ENCODE results near the gene OR6C2. TPM values are rescaled to one million over a fixed set of nuclear protein-coding genes. Genes with fewer than 3 reads are reported as not detected.

The OR6C2 gene
- total and polyA plus RNA-seq, 9 of the 15 experiments (the other 6 are each of a cell fraction or from before 2014, with no cell fraction given) = not detected

GRCh38 chr12:55499810-55500252, 56.0 kb downstream of the OR6C2 start (continued):
- no peak for TF ChIP-seq ARID4B (CRISPR knock-in tag; IDR thresholded peaks at IDR 0.05)
- TF ChIP-seq MAX (CRISPR knock-in tag; IDR thresholded peaks at IDR 0.05) = no peak
- peak; percentile 39 for TF ChIP-seq CBFA2T2 (conservative IDR thresholded peaks at IDR 0.05)
- TF ChIP-seq ZNF174 (CRISPR knock-in tag; IDR thresholded peaks at IDR 0.05) = no peak
- no peak for TF ChIP-seq DMBX1 (CRISPR knock-in tag; IDR thresholded peaks at IDR 0.05; ENCODE audit: borderline replicate concordance)
- no peak for TF ChIP-seq RAD21 (CRISPR knock-in tag; conservative IDR thresholded peaks at IDR 0.05 in 1 of 2, IDR thresholded peaks at IDR 0.05 in 1 of 2)

GRCh38 chr12:55501601-55502000, 57.7 kb downstream of the OR6C2 start:
- Histone ChIP-seq H3K9ac (ENCODE audit: insufficient read depth in 1 of 2, low read depth in 2 of 2, low read length in 2 of 2) (no peak overlapping the region), H3K79me2 (ENCODE audit: control insufficient read depth, insufficient read depth, low read length) (no peaks in the 10 kb centered on the region), H3K9me1 (ENCODE audit: control insufficient read depth, insufficient read depth, low read length) (no peaks in the 10 kb centered on the region), H3K9me3 (replicated peaks; ENCODE audit: control insufficient read depth, insufficient read depth, low read depth, low read length) (no peaks in the 10 kb centered on the region), H3K4me3 (no peak overlapping the region), H3K36me3 (ENCODE audit: control insufficient read depth, insufficient read depth, low read length) (no peaks in the 10 kb centered on the region), H4K20me1 (replicated peaks; ENCODE audit: control insufficient read depth, insufficient read depth, low read length) (no peaks in the 10 kb centered on the region), H3K4me1 (replicated peaks in 1 of 2; ENCODE audit: control insufficient read depth in 2 of 2, insufficient read depth in 2 of 2, low read length in 2 of 2) (peaks cover 0 to 13% of the 10 kb centered on the region in 2 experiments; a peak in 1 of 5 replicates), H3K27me3 (ENCODE audit: control insufficient read depth in 2 of 2, insufficient read depth in 2 of 2, low read length in 2 of 2) (no peaks in the 10 kb centered on the region), H3K27ac (ENCODE audit: extremely low read depth, low read depth, low read length) (no peak overlapping the region), H3K4me2 (ENCODE audit: insufficient read depth, low read length) (no peak overlapping the region), H2AFZ (ENCODE audit: low read depth, low read length) (no peak overlapping the region)
- 0% methylated on average over 2 of the region's 2 CpGs for WGBS (ENCODE audit: insufficient coverage, low coverage, missing lambda C conversion rate)
- no TSS peak for BruUV-seq (replicated peaks)
- intact Hi-C loops (cut with micrococcal nuclease) = no loop called here
- ChIA-PET CTCF (ENCODE audit: low intra/inter-chr PET ratio) (no interaction called here), POLR2A (no interaction called here)
- no peak for TF ChIP-seq SUPT5H (IDR thresholded peaks at IDR 0.05)
- DNase-seq (ENCODE audit: extremely low read depth in 1 of 4, low spot score in 3 of 4) (no peak), ATAC-seq (no peak), FAIRE-seq (no peak)
- in situ Hi-C loops (cut with MboI) = no loop called here

Other genes with a start within 250 kb of the OR6C2 start
Only the 7 nearest of the 13 such genes appear.
- gene OR6C3, start 113.3 kb upstream of the OR6C2 start, total RNA-seq (2014; rRNA removed) = not detected in 2 replicates
- not detected in 2 replicates for gene OR6C3, start 113.3 kb upstream of the OR6C2 start, total RNA-seq (2014; rRNA removed; fragmentation: Illumina TruSeq; extraction: Trizol)
- not detected in 2 replicates for gene OR6C3, start 113.3 kb upstream of the OR6C2 start, total RNA-seq (2015; rRNA removed; fragmentation: Illumina TruSeq; extraction: Trizol)
- not detected in 2 replicates for gene OR6C3, start 113.3 kb upstream of the OR6C2 start, total RNA-seq (2021)
- not detected in 2 replicates for gene OR6C3, start 113.3 kb upstream of the OR6C2 start, polyA plus RNA-seq (2011; rRNA removed)
- not detected in 2 replicates for gene OR6C3, start 113.3 kb upstream of the OR6C2 start, polyA plus RNA-seq (2014; fragmentation: Illumina TruSeq; extraction: Trizol)
- gene OR6C3, start 113.3 kb upstream of the OR6C2 start, polyA plus RNA-seq (2014; fragmentation: Nextera tagmentation; extraction: Ambion mirVana) = not detected
- not detected in 2 replicates for gene OR6C3, start 113.3 kb upstream of the OR6C2 start, polyA plus RNA-seq (2014; rRNA removed)
- gene OR6C75, start 81.1 kb upstream of the OR6C2 start, total RNA-seq (2014; rRNA removed) = not detected in 2 replicates
- not detected in 2 replicates for gene OR6C75, start 81.1 kb upstream of the OR6C2 start, total RNA-seq (2014; rRNA removed; fragmentation: Illumina TruSeq; extraction: Trizol)
- gene OR6C75, start 81.1 kb upstream of the OR6C2 start, total RNA-seq (2015; rRNA removed; fragmentation: Illumina TruSeq; extraction: Trizol) = not detected in 2 replicates
- gene OR6C75, start 81.1 kb upstream of the OR6C2 start, total RNA-seq (2021) = not detected in 2 replicates
- gene OR6C75, start 81.1 kb upstream of the OR6C2 start, polyA plus RNA-seq (2011; rRNA removed) = not detected in 2 replicates
- gene OR6C75, start 81.1 kb upstream of the OR6C2 start, polyA plus RNA-seq (2014; fragmentation: Illumina TruSeq; extraction: Trizol) = not detected in 2 replicates
- not detected for gene OR6C75, start 81.1 kb upstream of the OR6C2 start, polyA plus RNA-seq (2014; fragmentation: Nextera tagmentation; extraction: Ambion mirVana)
- not detected in 2 replicates for gene OR6C75, start 81.1 kb upstream of the OR6C2 start, polyA plus RNA-seq (2014; rRNA removed)
- not detected in 2 replicates for gene OR6C65, start 43.5 kb upstream of the OR6C2 start, total RNA-seq (2014; rRNA removed)
- not detected in 2 replicates for gene OR6C65, start 43.5 kb upstream of the OR6C2 start, total RNA-seq (2014; rRNA removed; fragmentation: Illumina TruSeq; extraction: Trizol)
- gene OR6C65, start 43.5 kb upstream of the OR6C2 start, total RNA-seq (2015; rRNA removed; fragmentation: Illumina TruSeq; extraction: Trizol) = not detected in 2 replicates
- gene OR6C65, start 43.5 kb upstream of the OR6C2 start, total RNA-seq (2021) = not detected in 2 replicates
- gene OR6C65, start 43.5 kb upstream of the OR6C2 start, polyA plus RNA-seq (2011; rRNA removed) = not detected in 2 replicates
- not detected in 2 replicates for gene OR6C65, start 43.5 kb upstream of the OR6C2 start, polyA plus RNA-seq (2014; fragmentation: Illumina TruSeq; extraction: Trizol)
- gene OR6C65, start 43.5 kb upstream of the OR6C2 start, polyA plus RNA-seq (2014; fragmentation: Nextera tagmentation; extraction: Ambion mirVana) = not detected
- gene OR6C65, start 43.5 kb upstream of the OR6C2 start, polyA plus RNA-seq (2014; rRNA removed) = not detected in 2 replicates
- not detected in 2 replicates for gene OR6C76, start 17.8 kb upstream of the OR6C2 start, total RNA-seq (2014; rRNA removed)
- not detected in 2 replicates for gene OR6C76, start 17.8 kb upstream of the OR6C2 start, total RNA-seq (2014; rRNA removed; fragmentation: Illumina TruSeq; extraction: Trizol)
- not detected in 2 replicates for gene OR6C76, start 17.8 kb upstream of the OR6C2 start, total RNA-seq (2015; rRNA removed; fragmentation: Illumina TruSeq; extraction: Trizol)
- gene OR6C76, start 17.8 kb upstream of the OR6C2 start, total RNA-seq (2021) = not detected in 2 replicates
- not detected in 2 replicates for gene OR6C76, start 17.8 kb upstream of the OR6C2 start, polyA plus RNA-seq (2011; rRNA removed)
- gene OR6C76, start 17.8 kb upstream of the OR6C2 start, polyA plus RNA-seq (2014; fragmentation: Illumina TruSeq; extraction: Trizol) = not detected in 2 replicates
- gene OR6C76, start 17.8 kb upstream of the OR6C2 start, polyA plus RNA-seq (2014; fragmentation: Nextera tagmentation; extraction: Ambion mirVana) = not detected
- gene OR6C76, start 17.8 kb upstream of the OR6C2 start, polyA plus RNA-seq (2014; rRNA removed) = not detected in 2 replicates
- not detected in 2 replicates for gene OR6C70, start 26.1 kb downstream of the OR6C2 start, total RNA-seq (2014; rRNA removed)
- gene OR6C70, start 26.1 kb downstream of the OR6C2 start, total RNA-seq (2014; rRNA removed; fragmentation: Illumina TruSeq; extraction: Trizol) = not detected in 2 replicates
- not detected in 2 replicates for gene OR6C70, start 26.1 kb downstream of the OR6C2 start, total RNA-seq (2015; rRNA removed; fragmentation: Illumina TruSeq; extraction: Trizol)
- not detected in 2 replicates for gene OR6C70, start 26.1 kb downstream of the OR6C2 start, total RNA-seq (2021)
- not detected in 2 replicates for gene OR6C70, start 26.1 kb downstream of the OR6C2 start, polyA plus RNA-seq (2011; rRNA removed)
- gene OR6C70, start 26.1 kb downstream of the OR6C2 start, polyA plus RNA-seq (2014; fragmentation: Illumina TruSeq; extraction: Trizol) = not detected in 2 replicates
- not detected for gene OR6C70, start 26.1 kb downstream of the OR6C2 start, polyA plus RNA-seq (2014; fragmentation: Nextera tagmentation; extraction: Ambion mirVana)
- not detected in 2 replicates for gene OR6C70, start 26.1 kb downstream of the OR6C2 start, polyA plus RNA-seq (2014; rRNA removed)
- gene OR6C68, start 48.3 kb downstream of the OR6C2 start, total RNA-seq (2014; rRNA removed) = not detected in 2 replicates
- gene OR6C68, start 48.3 kb downstream of the OR6C2 start, total RNA-seq (2014; rRNA removed; fragmentation: Illumina TruSeq; extraction: Trizol) = not detected in 2 replicates
- gene OR6C68, start 48.3 kb downstream of the OR6C2 start, total RNA-seq (2015; rRNA removed; fragmentation: Illumina TruSeq; extraction: Trizol) = not detected in 2 replicates
- gene OR6C68, start 48.3 kb downstream of the OR6C2 start, total RNA-seq (2021) = not detected in 2 replicates
- gene OR6C68, start 48.3 kb downstream of the OR6C2 start, polyA plus RNA-seq (2011; rRNA removed) = not detected in 2 replicates
- not detected in 2 replicates for gene OR6C68, start 48.3 kb downstream of the OR6C2 start, polyA plus RNA-seq (2014; fragmentation: Illumina TruSeq; extraction: Trizol)
- gene OR6C68, start 48.3 kb downstream of the OR6C2 start, polyA plus RNA-seq (2014; fragmentation: Nextera tagmentation; extraction: Ambion mirVana) = not detected
- not detected in 2 replicates for gene OR6C68, start 48.3 kb downstream of the OR6C2 start, polyA plus RNA-seq (2014; rRNA removed)
- gene OR6C4, start 105.5 kb downstream of the OR6C2 start, total RNA-seq (2014; rRNA removed) = not detected in 2 replicates
- not detected in 2 replicates for gene OR6C4, start 105.5 kb downstream of the OR6C2 start, total RNA-seq (2014; rRNA removed; fragmentation: Illumina TruSeq; extraction: Trizol)
- gene OR6C4, start 105.5 kb downstream of the OR6C2 start, total RNA-seq (2015; rRNA removed; fragmentation: Illumina TruSeq; extraction: Trizol) = not detected in 2 replicates
- not detected in 2 replicates for gene OR6C4, start 105.5 kb downstream of the OR6C2 start, total RNA-seq (2021)
- gene OR6C4, start 105.5 kb downstream of the OR6C2 start, polyA plus RNA-seq (2011; rRNA removed) = not detected in 2 replicates
- not detected in 2 replicates for gene OR6C4, start 105.5 kb downstream of the OR6C2 start, polyA plus RNA-seq (2014; fragmentation: Illumina TruSeq; extraction: Trizol)
- not detected for gene OR6C4, start 105.5 kb downstream of the OR6C2 start, polyA plus RNA-seq (2014; fragmentation: Nextera tagmentation; extraction: Ambion mirVana)
- not detected in 2 replicates for gene OR6C4, start 105.5 kb downstream of the OR6C2 start, polyA plus RNA-seq (2014; rRNA removed)